ENCODE measurements around the gene ERRFI1.

GRCh38 chr1:8033322-8033721, 7.2 kb upstream of the ERRFI1 start:
- TF ChIP-seq FOS (IDR thresholded peaks at IDR 0.05; ENCODE audit: borderline replicate concordance, extremely low read depth, insufficient read length) (no peak), CTCF (IDR thresholded peaks at IDR 0.05 in 2 of 3, conservative IDR thresholded peaks at IDR 0.05 in 1 of 3; ENCODE audit: control insufficient read depth in 2 of 3, extremely low read depth in 1 of 3, insufficient read depth in 1 of 3, low read depth in 3 of 3, low read length in 3 of 3) (no peak), CREB1 (IDR thresholded peaks at IDR 0.05; ENCODE audit: low read depth) (no peak), SMC3 (IDR thresholded peaks at IDR 0.05; ENCODE audit: borderline replicate concordance, low read length) (no peak), CEBPB (IDR thresholded peaks at IDR 0.05; ENCODE audit: borderline replicate concordance in 1 of 2, low read depth in 2 of 2, low read length in 2 of 2) (no peak)

Measured in GM12878 (cell line).